Measurements from ENCODE around the gene SNRK. TPM values are rescaled to one million over a fixed set of nuclear protein-coding genes. Genes with fewer than 3 reads are reported as not detected.

SNRK gene
- total RNA-seq, 4 donors from 2014 or later: 42.9 to 64.0 (median 49.1) TPM

DNA sequence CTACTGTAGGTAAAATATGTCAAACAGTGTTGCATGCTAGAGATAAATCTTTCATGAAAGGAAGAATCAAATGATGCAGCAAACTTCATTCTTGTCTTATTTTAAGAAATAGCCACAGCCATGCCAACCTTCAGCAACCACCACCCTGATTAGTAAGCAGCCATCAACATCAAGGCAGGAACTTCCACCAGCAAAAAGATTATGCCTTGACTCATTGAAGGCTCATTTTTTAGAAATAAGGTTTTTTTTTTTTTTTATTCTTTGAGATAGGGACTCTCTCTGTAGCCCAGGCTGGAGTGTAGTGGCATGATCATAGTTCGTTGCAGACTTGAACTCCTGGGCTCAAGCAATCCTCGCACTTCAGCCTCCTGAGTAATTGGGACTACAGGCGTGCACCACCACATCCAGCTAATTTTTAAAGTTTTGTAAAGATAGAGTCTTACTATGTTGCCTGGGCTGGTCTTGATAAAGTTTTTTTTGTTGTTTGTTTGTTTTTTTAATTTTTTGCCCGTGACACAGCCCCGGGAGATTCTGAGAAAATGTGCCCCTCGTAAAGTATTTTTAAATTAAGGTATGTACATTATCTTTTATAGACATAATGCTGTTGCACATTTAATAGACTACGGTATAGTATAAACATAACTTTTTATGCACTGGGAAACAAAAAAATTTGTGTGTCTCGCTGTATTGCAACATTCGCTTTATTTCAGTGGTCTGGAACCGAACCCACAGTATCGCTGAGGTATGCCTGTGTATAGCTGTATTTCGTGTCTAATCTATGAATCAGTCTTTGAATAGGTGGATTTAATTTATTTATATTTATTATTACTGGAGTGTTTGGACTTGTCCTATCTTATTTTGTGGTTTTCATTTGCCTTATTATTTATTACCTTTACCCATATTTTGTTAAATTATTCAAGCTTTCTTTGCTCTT, 23.3 kb downstream of the SNRK start:
- Histone ChIP-seq H3K4me1 (peaks cover 0 to 19% (median 0%) of the 10 kb centered on the region in 3 donors), H3K27me3 (no peaks in the 10 kb centered on the region), H3K4me3 (no peak overlapping the region), H3K9me3 (no peaks in the 10 kb centered on the region), H3K36me3 (peaks cover 0 to 17% of the 10 kb centered on the region in 2 donors), H3K27ac (no peak overlapping the region)
- WGBS, 2 donors (ENCODE audit: low coverage in 1 of 2): 90 to 98% methylated on average over 9 to 12 of the region's 12 CpGs
- no peak for ATAC-seq
- TF ChIP-seq POLR2AphosphoS5 (IDR thresholded peaks at IDR 0.05): no peak
- TF ChIP-seq POLR2A (IDR thresholded peaks at IDR 0.05): no peak
- no peak for TF ChIP-seq EP300 (IDR thresholded peaks at IDR 0.05)
- TF ChIP-seq, protein P1, sequence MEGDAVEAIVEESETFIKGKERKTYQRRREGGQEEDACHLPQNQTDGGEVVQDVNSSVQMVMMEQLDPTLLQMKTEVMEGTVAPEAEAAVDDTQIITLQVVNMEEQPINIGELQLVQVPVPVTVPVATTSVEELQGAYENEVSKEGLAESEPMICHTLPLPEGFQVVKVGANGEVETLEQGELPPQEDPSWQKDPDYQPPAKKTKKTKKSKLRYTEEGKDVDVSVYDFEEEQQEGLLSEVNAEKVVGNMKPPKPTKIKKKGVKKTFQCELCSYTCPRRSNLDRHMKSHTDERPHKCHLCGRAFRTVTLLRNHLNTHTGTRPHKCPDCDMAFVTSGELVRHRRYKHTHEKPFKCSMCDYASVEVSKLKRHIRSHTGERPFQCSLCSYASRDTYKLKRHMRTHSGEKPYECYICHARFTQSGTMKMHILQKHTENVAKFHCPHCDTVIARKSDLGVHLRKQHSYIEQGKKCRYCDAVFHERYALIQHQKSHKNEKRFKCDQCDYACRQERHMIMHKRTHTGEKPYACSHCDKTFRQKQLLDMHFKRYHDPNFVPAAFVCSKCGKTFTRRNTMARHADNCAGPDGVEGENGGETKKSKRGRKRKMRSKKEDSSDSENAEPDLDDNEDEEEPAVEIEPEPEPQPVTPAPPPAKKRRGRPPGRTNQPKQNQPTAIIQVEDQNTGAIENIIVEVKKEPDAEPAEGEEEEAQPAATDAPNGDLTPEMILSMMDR (IDR thresholded peaks at IDR 0.05): no peak

DNA sequence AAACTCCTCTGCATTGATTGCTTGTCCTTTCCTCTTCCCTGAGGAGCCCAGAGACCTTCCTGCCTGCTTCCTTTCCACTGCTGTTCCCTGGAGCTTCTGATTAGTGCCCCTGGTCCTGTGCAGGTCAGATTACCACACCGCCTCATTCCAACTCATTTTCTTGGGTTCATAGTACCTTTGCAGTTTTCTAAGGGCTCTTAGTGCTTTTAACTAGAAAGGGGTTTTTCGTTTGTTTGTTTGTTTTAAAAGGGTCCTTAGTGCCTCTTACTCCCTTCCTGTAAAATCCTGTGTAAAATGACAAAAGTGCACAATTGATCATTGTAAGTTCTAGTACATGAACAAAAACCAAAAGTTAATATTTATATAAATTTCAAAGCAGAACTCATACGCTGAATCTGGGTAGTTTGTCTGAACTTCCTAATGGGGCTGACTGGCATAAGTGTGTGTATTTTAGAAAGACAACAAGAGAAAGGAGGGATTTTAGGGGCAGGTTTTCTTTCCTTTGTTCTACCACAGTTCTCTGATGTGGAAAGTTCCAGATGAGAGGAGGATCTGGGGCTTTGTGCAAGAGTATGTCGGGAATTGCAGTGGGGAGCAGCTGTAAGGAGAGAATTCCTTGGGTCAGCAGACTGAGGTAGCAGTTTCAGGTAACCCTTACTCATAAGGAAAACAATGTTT, 30.6 kb downstream of the SNRK start:
- Histone ChIP-seq H3K27ac (peak overlapping the region in 3 of 4 donors; percentile 52 to 55 (median 54)), H3K4me3 (no peak overlapping the region), H3K9me3 (no peaks in the 10 kb centered on the region), H3K27me3 (no peaks in the 10 kb centered on the region), H3K36me3 (no peaks in the 10 kb centered on the region), H3K4me1 (peaks cover 5 to 57% (median 9%) of the 10 kb centered on the region in 3 donors)
- WGBS, 2 donors (ENCODE audit: low coverage in 1 of 2): 72 to 81% methylated on average over 3 to 4 of the region's 4 CpGs
- TF ChIP-seq EP300 (IDR thresholded peaks at IDR 0.05): no peak
- TF ChIP-seq, protein P1 (IDR thresholded peaks at IDR 0.05): no peak
- TF ChIP-seq POLR2A (IDR thresholded peaks at IDR 0.05): no peak
- TF ChIP-seq POLR2AphosphoS5 (IDR thresholded peaks at IDR 0.05): no peak
- ATAC-seq: no peak

DNA sequence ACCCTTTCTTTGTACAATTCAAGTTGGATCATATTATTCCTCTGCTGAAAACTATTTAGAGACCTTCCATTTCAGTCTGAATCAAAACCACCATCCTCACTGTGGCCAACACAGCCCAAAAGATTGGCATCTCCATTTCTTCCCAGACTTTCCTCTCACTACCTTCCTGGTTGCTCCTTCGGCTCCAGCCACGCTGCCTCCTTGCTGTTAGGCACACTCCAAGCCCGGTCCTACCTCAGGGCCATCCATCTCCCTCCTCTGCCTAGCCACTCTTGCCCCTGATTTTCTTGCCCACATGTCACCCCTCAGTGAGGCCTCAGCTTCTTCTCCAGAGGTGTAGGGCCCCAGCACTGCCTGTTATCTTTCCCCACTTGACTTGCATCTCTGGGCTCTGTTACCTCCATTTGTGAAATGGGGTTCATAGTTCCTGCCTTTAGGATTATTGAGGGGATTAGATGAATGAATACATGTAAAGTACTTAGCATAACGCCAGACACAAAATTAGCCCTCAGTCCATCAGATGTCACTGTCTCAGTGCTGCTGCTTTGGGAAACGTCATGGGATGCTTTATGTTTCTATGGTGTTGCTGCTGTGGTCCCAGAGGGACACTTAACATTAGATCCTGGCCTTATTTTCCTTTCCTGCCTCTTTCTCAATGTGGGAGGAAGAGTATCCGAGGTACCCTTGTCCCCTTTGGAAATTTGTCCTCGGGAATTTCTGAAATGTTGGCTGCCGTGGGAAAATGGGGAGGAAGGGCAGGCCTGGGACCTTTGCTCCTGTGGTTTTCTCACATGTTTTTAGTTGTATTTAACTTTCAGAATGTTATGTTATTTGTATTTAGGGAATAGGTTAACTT, 31.3 kb downstream of the SNRK start:
- no peaks in the 10 kb centered on the region for H3K27me3 ChIP-seq
- WGBS, 2 donors (ENCODE audit: low coverage in 1 of 2): 59 to 81% methylated on average over 6 to 8 of the region's 8 CpGs
- H3K9me3 ChIP-seq: no peaks in the 10 kb centered on the region
- ATAC-seq: no peak
- no peak for TF ChIP-seq POLR2A (IDR thresholded peaks at IDR 0.05)
- H3K36me3 ChIP-seq: no peaks in the 10 kb centered on the region
- H3K4me1 ChIP-seq: peaks cover 5 to 59% (median 9%) of the 10 kb centered on the region in 3 donors
- H3K27ac ChIP-seq: peak overlapping the region in 3 of 4 donors; percentile 52 to 55 (median 54)
- H3K4me3 ChIP-seq: no peak overlapping the region

DNA sequence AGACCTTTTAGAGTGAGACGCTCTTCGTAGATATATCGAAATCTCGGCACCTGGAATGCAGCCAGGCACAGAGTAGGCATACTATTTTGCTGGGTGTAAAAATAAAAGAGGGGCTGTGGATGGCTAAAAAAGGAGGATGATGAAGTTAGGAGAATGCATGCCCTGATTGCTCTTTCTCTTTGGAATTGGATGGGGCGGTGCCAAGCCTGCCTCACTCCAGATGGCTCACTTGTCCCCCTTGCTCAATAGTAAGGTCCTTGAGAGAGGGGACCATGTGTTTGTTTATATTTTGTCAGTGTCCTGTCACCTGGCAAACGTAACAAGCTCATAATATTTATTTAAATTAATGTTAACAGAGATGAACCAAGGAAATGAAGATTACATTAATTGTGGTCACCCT, 33.0 kb downstream of the SNRK start:
- Histone ChIP-seq H3K27ac (no peak overlapping the region), H3K4me1 (peaks cover 5 to 67% (median 9%) of the 10 kb centered on the region in 3 donors), H3K9me3 (no peaks in the 10 kb centered on the region), H3K4me3 (no peak overlapping the region), H3K36me3 (no peaks in the 10 kb centered on the region), H3K27me3 (no peaks in the 10 kb centered on the region)
- WGBS, 2 donors (ENCODE audit: low coverage in 1 of 2): 89 to 93% methylated on average over 5 to 6 of the region's 6 CpGs
- ATAC-seq: peak; percentile 34
- no peak for TF ChIP-seq POLR2A (IDR thresholded peaks at IDR 0.05)
- no peak for TF ChIP-seq EP300 (IDR thresholded peaks at IDR 0.05)
- TF ChIP-seq, protein P1 (IDR thresholded peaks at IDR 0.05): no peak
- TF ChIP-seq POLR2AphosphoS5 (IDR thresholded peaks at IDR 0.05): no peak

DNA sequence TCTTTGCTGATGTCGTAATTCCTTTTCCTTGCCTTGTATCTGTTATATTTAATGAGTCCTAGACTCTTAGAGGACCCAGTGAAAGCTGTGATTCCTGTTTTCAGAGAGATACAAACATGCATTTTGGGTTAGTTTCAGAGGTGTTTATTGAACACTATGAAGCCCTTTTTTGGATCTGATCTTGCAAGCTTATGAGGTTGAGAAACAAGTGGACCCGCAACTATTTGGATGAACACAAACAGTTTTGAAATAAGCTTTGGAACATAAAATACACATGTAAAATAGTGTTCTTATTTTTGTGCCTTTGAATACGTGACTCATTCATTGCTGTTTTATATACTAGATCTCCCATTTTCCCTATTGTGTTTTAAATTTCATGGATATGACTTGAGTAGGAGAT, 33.5 kb downstream of the SNRK start:
- no peaks in the 10 kb centered on the region for H3K36me3 ChIP-seq
- H3K27me3 ChIP-seq: no peaks in the 10 kb centered on the region
- H3K27ac ChIP-seq: no peak overlapping the region
- H3K4me1 ChIP-seq: peaks cover 5 to 70% (median 10%) of the 10 kb centered on the region in 3 donors
- no peaks in the 10 kb centered on the region for H3K9me3 ChIP-seq
- H3K4me3 ChIP-seq: no peak overlapping the region
- WGBS, 2 donors (ENCODE audit: low coverage in 1 of 2): 83 to 93% methylated on average over 3 of the region's 3 CpGs
- ATAC-seq: no peak
- TF ChIP-seq POLR2AphosphoS5 (IDR thresholded peaks at IDR 0.05) (no peak), EP300 (IDR thresholded peaks at IDR 0.05) (no peak), POLR2A (IDR thresholded peaks at IDR 0.05) (no peak)
- TF ChIP-seq, protein P1 (IDR thresholded peaks at IDR 0.05): no peak

Data from gastroesophageal sphincter (tissue), 4 donors.